LNCaP clone FGC (cell line): ENCODE data around the gene HID1.
"Not testable (repeated sequence)": the region's sequence is repeated elsewhere in the genome, so short reads cannot be mapped to it uniquely, and the experiment has no call there.

Source experiments
- DNase-seq: peaks from one replicate; pipeline ENCODE4 v3.0.0-alpha.2; 2011; ENCODE audit warnings: low read depth
- H3K4me3 ChIP-seq: 2 replicates; pipeline ENCODE4 v1.5.1; 2011; ENCODE audit warnings: mild to moderate bottlenecking, low read depth, low read length, control low read depth
- CTCF ChIP-seq: IDR thresholded peaks from 2 replicates; pipeline ENCODE4 v1.5.1; 2012; ENCODE audit warnings: mild to moderate bottlenecking; ENCODE audit not compliant: control insufficient read depth, insufficient read depth; ENCODE audit errors: extremely low read depth

Gene HID1

GRCh38 chr17:74917430-74917829 lies 55.1 kb downstream of the HID1 start:
- H3K4me3 ChIP-seq: no peak overlapping the region
- DNase-seq: no peak
- no peak for TF ChIP-seq CTCF

GRCh38 chr17:74916851-74917199 lies 55.7 kb downstream of the HID1 start:
- no peak for TF ChIP-seq CTCF
- DNase-seq: no peak

GRCh38 chr17:74916136-74916850 lies 56.3 kb downstream of the HID1 start:
- no peak for DNase-seq
- no peak for TF ChIP-seq CTCF
- no peak overlapping the region for H3K4me3 ChIP-seq

More at GRCh38 chr17:74916851-74917199, 55.7 kb downstream of the HID1 start:
- no peak overlapping the region for H3K4me3 ChIP-seq

GRCh38 chr17:74911423-74911822 lies 61.1 kb downstream of the HID1 start:
- not testable (repeated sequence) for DNase-seq, H3K4me3 ChIP-seq

- H3K4me3 ChIP-seq, DNase-seq: not testable (repeated sequence)
Observed at GRCh38 chr17:74909097-74909496, 63.5 kb downstream of the HID1 start.

- TF ChIP-seq CTCF: no peak
- no peak overlapping the region for H3K4me3 ChIP-seq
- DNase-seq: no peak
Observed at GRCh38 chr17:74907012-74907411, 65.5 kb downstream of the HID1 start.

GRCh38 chr17:74906214-74906793 lies 66.3 kb downstream of the HID1 start:
- not testable (repeated sequence) for H3K4me3 ChIP-seq, DNase-seq

GRCh38 chr17:74904687-74905409 lies 67.7 kb downstream of the HID1 start:
- no peak for DNase-seq
- TF ChIP-seq CTCF: no peak
- no peak overlapping the region for H3K4me3 ChIP-seq
